ENCODE measurements around the gene CDH1.
"Not testable (repeated sequence)": the region's sequence is repeated elsewhere in the genome, so short reads cannot be mapped to it uniquely, and the experiment has no call there.

Gene CDH1

GRCh38 chr16:68762996-68763756, 26.1 kb downstream of the CDH1 start:
- no peak for DNase-seq

GRCh38 chr16:68764862-68765261, 27.8 kb downstream of the CDH1 start:
- DNase-seq = peak; percentile 77

- DNase-seq = no peak
Observed at GRCh38 chr16:68767581-68767980, 30.5 kb downstream of the CDH1 start.

GRCh38 chr16:68768175-68768574, 31.1 kb downstream of the CDH1 start:
- no peak for DNase-seq

- DNase-seq = no peak
Observed at GRCh38 chr16:68768771-68769170, 31.7 kb downstream of the CDH1 start.

- no peak for DNase-seq
Observed at GRCh38 chr16:68770671-68771070, 33.6 kb downstream of the CDH1 start.

- no peak for DNase-seq
Observed at GRCh38 chr16:68772030-68772681, 35.1 kb downstream of the CDH1 start.

GRCh38 chr16:68772871-68773270, 35.8 kb downstream of the CDH1 start:
- no peak for DNase-seq

- no peak for DNase-seq
Observed at GRCh38 chr16:68774982-68775634, 38.0 kb downstream of the CDH1 start.

- peak; percentile 67 for DNase-seq
Observed at GRCh38 chr16:68776821-68777485, 39.9 kb downstream of the CDH1 start.

- no peak for DNase-seq
Observed at GRCh38 chr16:68778551-68779231, 41.6 kb downstream of the CDH1 start.

GRCh38 chr16:68779891-68780290, 42.8 kb downstream of the CDH1 start:
- no peak for DNase-seq

GRCh38 chr16:68781784-68782183, 44.7 kb downstream of the CDH1 start:
- DNase-seq = no peak

GRCh38 chr16:68782198-68783174, 45.4 kb downstream of the CDH1 start:
- DNase-seq = peak; percentile 45

GRCh38 chr16:68784226-68784625, 47.1 kb downstream of the CDH1 start:
- DNase-seq = no peak

- no peak for DNase-seq
Observed at GRCh38 chr16:68784721-68785120, 47.6 kb downstream of the CDH1 start.

GRCh38 chr16:68785715-68786114, 48.6 kb downstream of the CDH1 start:
- no peak for DNase-seq

GRCh38 chr16:68786685-68787418, 49.8 kb downstream of the CDH1 start:
- no peak for DNase-seq

- DNase-seq = not testable (repeated sequence)
Observed at GRCh38 chr16:68787419-68787807, 50.3 kb downstream of the CDH1 start.

GRCh38 chr16:68790130-68790761, 53.2 kb downstream of the CDH1 start:
- no peak for DNase-seq

All from activated CD4-positive, alpha-beta T cell treated with anti-CD3 and anti-CD28 coated beads, Interleukin-2, amount 50 U/mL, for 16 hours (primary cell).